Fibroblast of lung (primary cell): Measurements from ENCODE around the gene HVCN1. TPM values are rescaled to one million over a fixed set of nuclear protein-coding genes. Genes with fewer than 3 reads are reported as not detected.

Source experiments
- DNase-seq, 2 donors: peaks; one replicate each; pipeline versions ENCODE4 v3.0.0 to v3.0.0-alpha.2; 2010; ENCODE audit warnings: low read depth in 2 of 2
- H2AFZ ChIP-seq: 2 replicates; pipeline ENCODE4 v1.5.1; 2012; ENCODE audit warnings: low read length, control low read depth, inconsistent platforms
- H3K27ac ChIP-seq: 2 replicates; pipeline ENCODE4 v1.5.1; 2011; ENCODE audit warnings: low read length, control low read depth; ENCODE audit not compliant: insufficient read depth
- H3K27me3 ChIP-seq: 2 replicates; pipeline ENCODE4 v1.5.1; 2011; ENCODE audit warnings: mild to moderate bottlenecking, low read length; ENCODE audit not compliant: control insufficient read depth, insufficient read depth
- H3K36me3 ChIP-seq: 2 replicates; pipeline ENCODE4 v1.5.1; 2011; ENCODE audit warnings: low read length; ENCODE audit not compliant: control insufficient read depth, insufficient read depth
- H3K4me1 ChIP-seq: 2 replicates; pipeline ENCODE4 v1.5.1; 2011; ENCODE audit warnings: low read length; ENCODE audit not compliant: control insufficient read depth, insufficient read depth; ENCODE audit errors: extremely low read depth
- H3K4me2 ChIP-seq: 2 replicates; pipeline ENCODE4 v1.5.1; 2011; ENCODE audit warnings: low read length, control low read depth; ENCODE audit not compliant: insufficient read depth; ENCODE audit errors: extremely low read depth
- H3K4me3 ChIP-seq, 4 experiments: fragments of 200-600 bp in 1 of 4; sonication (generic) in 1 of 4; replicated peaks in 1 of 4; 2 replicates each; pipeline ENCODE4 v1.5.1; 2011 to 2016; ENCODE audit warnings: low read length in 4 of 4, low read depth in 3 of 4, mild to moderate bottlenecking in 3 of 4, control low read depth in 2 of 4, inconsistent platforms in 1 of 4, mixed read lengths in 1 of 4; ENCODE audit not compliant: insufficient read depth in 1 of 4; ENCODE audit errors: control extremely low read depth in 1 of 4
- H3K79me2 ChIP-seq: 2 replicates; pipeline ENCODE4 v1.5.1; 2012; ENCODE audit warnings: mild to moderate bottlenecking, low read length, inconsistent platforms; ENCODE audit not compliant: control insufficient read depth, insufficient read depth
- H3K9ac ChIP-seq: 2 replicates; pipeline ENCODE4 v1.5.1; 2011; ENCODE audit warnings: mild to moderate bottlenecking, low read length, control low read depth; ENCODE audit not compliant: insufficient read depth
- H3K9me3 ChIP-seq: 2 replicates; pipeline ENCODE4 v1.5.1; 2012; ENCODE audit warnings: low read depth, low read length; ENCODE audit not compliant: control insufficient read depth, insufficient read depth
- H4K20me1 ChIP-seq: 2 replicates; pipeline ENCODE4 v1.5.1; 2011; ENCODE audit warnings: low read length; ENCODE audit not compliant: control insufficient read depth, insufficient read depth; ENCODE audit errors: extremely low read depth
- CTCF ChIP-seq, 2 donors: IDR thresholded peaks in 1 of 2; conservative IDR thresholded peaks in 1 of 2; 1 replicate in 1 of 2; 2 replicates in 1 of 2; pipeline ENCODE4 v1.5.1; 2011 to 2012; ENCODE audit warnings: low read length in 2 of 2, control low read depth in 1 of 2, inconsistent platforms in 1 of 2, low read depth in 1 of 2, mild to moderate bottlenecking in 1 of 2
- EZH2 ChIP-seq: IDR thresholded peaks from 2 replicates; pipeline ENCODE4 v1.5.1; 2012; ENCODE audit warnings: low read length, control low read depth, mild to moderate bottlenecking; ENCODE audit errors: missing control alignments
- polyA plus RNA-seq, 2 donors: library from polyadenylated mRNA; depleted of rRNA in 1 of 2; stranded (reverse) in 1 of 2; unstranded in 1 of 2; fragments of >200 nt; gene quantifications; 2 replicates each; pipeline ENCODE4 v1.2.1, GENCODE V29; 2011 to 2012; ENCODE audit warnings: missing spikeins in 1 of 2
- total RNA-seq: library from RNA; depleted of rRNA; stranded (reverse); fragments of >200 nt; gene quantifications from 2 replicates; pipeline ENCODE4 v1.2.1, GENCODE V29; 2014

Gene HVCN1
- total and polyA plus RNA-seq, 2 donors (not counting 1 experiment from before 2014, with no cell fraction given) = 3.6 to 7.4 TPM

GRCh38 chr12:110694330-110694901, 5.5 kb upstream of the HVCN1 start:
- Histone ChIP-seq H4K20me1 (no peaks in the 10 kb centered on the region), H3K27me3 (no peaks in the 10 kb centered on the region), H3K4me2 (no peak overlapping the region), H3K79me2 (no peaks in the 10 kb centered on the region), H3K27ac (no peak overlapping the region), H3K4me1 (no peaks in the 10 kb centered on the region), H3K9ac (no peak overlapping the region), H3K9me3 (no peaks in the 10 kb centered on the region), H2AFZ (no peak overlapping the region), H3K4me3 (no peak overlapping the region), H3K36me3 (no peaks in the 10 kb centered on the region)
- no peak for TF ChIP-seq CTCF (conservative IDR thresholded peaks at IDR 0.05 in 1 of 2, IDR thresholded peaks at IDR 0.05 in 1 of 2; ENCODE audit: low read depth in 1 of 2, low read length in 2 of 2)
- TF ChIP-seq EZH2 = no peak
- DNase-seq = no peak

- H3K36me3 ChIP-seq = no peaks in the 10 kb centered on the region
- TF ChIP-seq EZH2 = no peak
- TF ChIP-seq CTCF (conservative IDR thresholded peaks at IDR 0.05 in 1 of 2, IDR thresholded peaks at IDR 0.05 in 1 of 2; ENCODE audit: low read depth in 1 of 2, low read length in 2 of 2) = no peak
- no peak overlapping the region for H2AFZ ChIP-seq
- peak in 1 of 2 donors; percentile 47 for DNase-seq
- no peak overlapping the region for H3K27ac ChIP-seq
- no peak overlapping the region for H3K4me2 ChIP-seq
- H3K4me3 ChIP-seq = no peak overlapping the region
- no peaks in the 10 kb centered on the region for H3K4me1 ChIP-seq
- no peaks in the 10 kb centered on the region for H3K27me3 ChIP-seq
- H4K20me1 ChIP-seq = no peaks in the 10 kb centered on the region
- no peaks in the 10 kb centered on the region for H3K79me2 ChIP-seq
- H3K9me3 ChIP-seq = no peaks in the 10 kb centered on the region
- no peak overlapping the region for H3K9ac ChIP-seq
Observed at GRCh38 chr12:110693731-110694130, 4.8 kb upstream of the HVCN1 start.

- Histone ChIP-seq H3K79me2 (no peaks in the 10 kb centered on the region), H4K20me1 (no peaks in the 10 kb centered on the region), H3K4me2 (no peak overlapping the region), H3K27ac (no peak overlapping the region), H3K36me3 (no peaks in the 10 kb centered on the region), H3K4me1 (peaks cover 3% of the 10 kb centered on the region), H2AFZ (no peak overlapping the region), H3K9me3 (no peaks in the 10 kb centered on the region), H3K4me3 (no peak overlapping the region), H3K9ac (no peak overlapping the region), H3K27me3 (peaks cover 9% of the 10 kb centered on the region)
- no peak for DNase-seq
- TF ChIP-seq EZH2 (no peak), CTCF (conservative IDR thresholded peaks at IDR 0.05 in 1 of 2, IDR thresholded peaks at IDR 0.05 in 1 of 2; ENCODE audit: low read depth in 1 of 2, low read length in 2 of 2) (no peak)
Observed at GRCh38 chr12:110690127-110690430, 1.2 kb upstream of the HVCN1 start.
